ENCODE data around the gene SLC10A7.

SLC10A7 gene

GRCh38 chr4:146257511-146257910 lies 264.2 kb downstream of the SLC10A7 start:
- no peak overlapping the region for H3K4me3 ChIP-seq (replicated peaks; ENCODE audit: low read depth, low read length)
- TF ChIP-seq, protein P1, sequence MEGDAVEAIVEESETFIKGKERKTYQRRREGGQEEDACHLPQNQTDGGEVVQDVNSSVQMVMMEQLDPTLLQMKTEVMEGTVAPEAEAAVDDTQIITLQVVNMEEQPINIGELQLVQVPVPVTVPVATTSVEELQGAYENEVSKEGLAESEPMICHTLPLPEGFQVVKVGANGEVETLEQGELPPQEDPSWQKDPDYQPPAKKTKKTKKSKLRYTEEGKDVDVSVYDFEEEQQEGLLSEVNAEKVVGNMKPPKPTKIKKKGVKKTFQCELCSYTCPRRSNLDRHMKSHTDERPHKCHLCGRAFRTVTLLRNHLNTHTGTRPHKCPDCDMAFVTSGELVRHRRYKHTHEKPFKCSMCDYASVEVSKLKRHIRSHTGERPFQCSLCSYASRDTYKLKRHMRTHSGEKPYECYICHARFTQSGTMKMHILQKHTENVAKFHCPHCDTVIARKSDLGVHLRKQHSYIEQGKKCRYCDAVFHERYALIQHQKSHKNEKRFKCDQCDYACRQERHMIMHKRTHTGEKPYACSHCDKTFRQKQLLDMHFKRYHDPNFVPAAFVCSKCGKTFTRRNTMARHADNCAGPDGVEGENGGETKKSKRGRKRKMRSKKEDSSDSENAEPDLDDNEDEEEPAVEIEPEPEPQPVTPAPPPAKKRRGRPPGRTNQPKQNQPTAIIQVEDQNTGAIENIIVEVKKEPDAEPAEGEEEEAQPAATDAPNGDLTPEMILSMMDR (IDR thresholded peaks at IDR 0.05; ENCODE audit: low read depth, low read length, missing control alignments): no peak
- DNase-seq (ENCODE audit: extremely low read depth, low read depth): no peak

DNA sequence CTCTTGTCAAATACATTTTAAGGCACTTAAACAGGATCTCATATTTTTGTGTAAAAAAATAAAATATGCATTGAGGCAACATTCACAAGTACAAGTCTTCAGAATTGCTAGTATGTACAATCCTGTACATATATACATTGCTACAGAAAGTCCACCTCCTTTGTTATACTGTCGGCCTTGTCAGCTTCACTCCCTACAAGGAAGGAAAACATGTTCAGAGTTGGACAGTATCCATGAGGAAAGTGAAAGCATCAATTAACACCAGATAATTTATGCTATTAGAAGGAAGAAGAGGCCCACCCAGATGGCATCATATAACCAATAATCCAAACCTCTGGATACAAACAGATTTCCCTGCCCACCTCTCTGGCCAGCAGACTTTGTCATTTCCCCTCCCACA lies 265.4 kb downstream of the SLC10A7 start:
- TF ChIP-seq, protein P1 (IDR thresholded peaks at IDR 0.05; ENCODE audit: low read depth, low read length, missing control alignments): no peak
- H3K4me3 ChIP-seq (replicated peaks; ENCODE audit: low read depth, low read length): no peak overlapping the region
- DNase-seq (ENCODE audit: extremely low read depth, low read depth): no peak

GRCh38 chr4:146255874-146256273 lies 265.9 kb downstream of the SLC10A7 start:
- DNase-seq (ENCODE audit: extremely low read depth, low read depth): no peak
- H3K4me3 ChIP-seq (replicated peaks; ENCODE audit: low read depth, low read length): no peak overlapping the region
- TF ChIP-seq, protein P1 (IDR thresholded peaks at IDR 0.05; ENCODE audit: low read depth, low read length, missing control alignments): no peak

- DNase-seq (ENCODE audit: extremely low read depth, low read depth): peak; percentile 20
- TF ChIP-seq, protein P1 (IDR thresholded peaks at IDR 0.05; ENCODE audit: low read depth, low read length, missing control alignments): no peak
- H3K4me3 ChIP-seq (replicated peaks; ENCODE audit: low read depth, low read length): no peak overlapping the region
These were observed 266.3 kb downstream of the SLC10A7 start for GRCh38 chr4:146255463-146255862.

- H3K4me3 ChIP-seq (replicated peaks; ENCODE audit: low read depth, low read length): no peak overlapping the region
- TF ChIP-seq, protein P1 (IDR thresholded peaks at IDR 0.05; ENCODE audit: low read depth, low read length, missing control alignments): no peak
- no peak for DNase-seq (ENCODE audit: extremely low read depth, low read depth)
These were observed 268.6 kb downstream of the SLC10A7 start for GRCh38 chr4:146252969-146253611.

GRCh38 chr4:146247356-146247755 lies 274.4 kb downstream of the SLC10A7 start:
- DNase-seq (ENCODE audit: extremely low read depth, low read depth): no peak
- TF ChIP-seq, protein P1 (IDR thresholded peaks at IDR 0.05; ENCODE audit: low read depth, low read length, missing control alignments): no peak

GRCh38 chr4:146246381-146246780 lies 275.4 kb downstream of the SLC10A7 start:
- no peak for DNase-seq (ENCODE audit: extremely low read depth, low read depth)
- TF ChIP-seq, protein P1 (IDR thresholded peaks at IDR 0.05; ENCODE audit: low read depth, low read length, missing control alignments): no peak
- H3K4me3 ChIP-seq (replicated peaks; ENCODE audit: low read depth, low read length): no peak overlapping the region

More at GRCh38 chr4:146247356-146247755, 274.4 kb downstream of the SLC10A7 start:
- no peak overlapping the region for H3K4me3 ChIP-seq (replicated peaks; ENCODE audit: low read depth, low read length)

Measured in HFF-Myc (cell line).